ENCODE measurements around the gene SCN5A. TPM values are rescaled to one million over a fixed set of nuclear protein-coding genes. Genes with fewer than 3 reads are reported as not detected.

The SCN5A gene
- total RNA-seq, 1 experiment from 2014 or later = 0.69 TPM

DNA sequence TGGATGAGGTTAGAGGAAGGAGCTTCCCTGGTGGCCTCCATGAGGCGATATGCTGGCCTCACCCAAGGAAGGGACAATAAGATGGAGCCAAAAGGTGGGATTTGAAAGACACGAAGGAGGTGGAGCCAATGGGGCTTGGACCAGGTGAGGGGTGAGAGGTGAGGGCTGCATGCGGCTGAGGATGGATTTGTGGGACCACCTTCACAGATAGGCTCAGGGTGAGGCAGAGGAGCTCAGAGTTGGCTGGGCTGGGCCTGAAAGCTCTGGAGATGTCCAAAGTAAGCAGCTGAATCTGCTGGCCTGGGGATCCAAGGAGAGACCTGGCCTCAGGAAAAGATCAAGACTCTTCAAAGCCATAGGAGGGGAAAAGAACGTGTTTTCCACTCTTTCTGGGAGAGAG lies 103.5 kb downstream of the SCN5A start:
- Histone ChIP-seq H3K9me3 (ENCODE audit: control insufficient read depth, insufficient read depth, low read depth, low read length) (no peaks in the 10 kb centered on the region), H3K27me3 (ENCODE audit: control insufficient read depth, insufficient read depth, low read length) (no peaks in the 10 kb centered on the region), H3K4me1 (ENCODE audit: control insufficient read depth, insufficient read depth, low read length) (no peaks in the 10 kb centered on the region), H3K27ac (ENCODE audit: low read length) (no peak overlapping the region), H3K36me3 (ENCODE audit: control insufficient read depth, insufficient read depth, low read length) (no peaks in the 10 kb centered on the region), H3K4me3 (ENCODE audit: low read depth in 2 of 2, low read length in 2 of 2) (no peak overlapping the region)
- DNase-seq (ENCODE audit: low read depth, low spot score) (no peak), ATAC-seq (no peak)
- ChIA-PET CTCF (no interaction called here), POLR2A (no interaction called here)
- intact Hi-C loops (cut with micrococcal nuclease; ENCODE audit: unreplicated experiment) = no loop called here
- BruUV-seq (replicated peaks) = no TSS peak
- TF ChIP-seq, protein P1, sequence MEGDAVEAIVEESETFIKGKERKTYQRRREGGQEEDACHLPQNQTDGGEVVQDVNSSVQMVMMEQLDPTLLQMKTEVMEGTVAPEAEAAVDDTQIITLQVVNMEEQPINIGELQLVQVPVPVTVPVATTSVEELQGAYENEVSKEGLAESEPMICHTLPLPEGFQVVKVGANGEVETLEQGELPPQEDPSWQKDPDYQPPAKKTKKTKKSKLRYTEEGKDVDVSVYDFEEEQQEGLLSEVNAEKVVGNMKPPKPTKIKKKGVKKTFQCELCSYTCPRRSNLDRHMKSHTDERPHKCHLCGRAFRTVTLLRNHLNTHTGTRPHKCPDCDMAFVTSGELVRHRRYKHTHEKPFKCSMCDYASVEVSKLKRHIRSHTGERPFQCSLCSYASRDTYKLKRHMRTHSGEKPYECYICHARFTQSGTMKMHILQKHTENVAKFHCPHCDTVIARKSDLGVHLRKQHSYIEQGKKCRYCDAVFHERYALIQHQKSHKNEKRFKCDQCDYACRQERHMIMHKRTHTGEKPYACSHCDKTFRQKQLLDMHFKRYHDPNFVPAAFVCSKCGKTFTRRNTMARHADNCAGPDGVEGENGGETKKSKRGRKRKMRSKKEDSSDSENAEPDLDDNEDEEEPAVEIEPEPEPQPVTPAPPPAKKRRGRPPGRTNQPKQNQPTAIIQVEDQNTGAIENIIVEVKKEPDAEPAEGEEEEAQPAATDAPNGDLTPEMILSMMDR (IDR thresholded peaks at IDR 0.05) = no peak
- TF ChIP-seq TCF7L2 (IDR thresholded peaks at IDR 0.05; ENCODE audit: low read depth, low read length) (no peak), POLR2AphosphoS5 (IDR thresholded peaks at IDR 0.05; ENCODE audit: low read depth, low read length) (no peak), SIN3A (IDR thresholded peaks at IDR 0.05; ENCODE audit: borderline replicate concordance, insufficient read depth, low read depth, low read length) (no peak)
- TF ChIP-seq, protein P2, sequence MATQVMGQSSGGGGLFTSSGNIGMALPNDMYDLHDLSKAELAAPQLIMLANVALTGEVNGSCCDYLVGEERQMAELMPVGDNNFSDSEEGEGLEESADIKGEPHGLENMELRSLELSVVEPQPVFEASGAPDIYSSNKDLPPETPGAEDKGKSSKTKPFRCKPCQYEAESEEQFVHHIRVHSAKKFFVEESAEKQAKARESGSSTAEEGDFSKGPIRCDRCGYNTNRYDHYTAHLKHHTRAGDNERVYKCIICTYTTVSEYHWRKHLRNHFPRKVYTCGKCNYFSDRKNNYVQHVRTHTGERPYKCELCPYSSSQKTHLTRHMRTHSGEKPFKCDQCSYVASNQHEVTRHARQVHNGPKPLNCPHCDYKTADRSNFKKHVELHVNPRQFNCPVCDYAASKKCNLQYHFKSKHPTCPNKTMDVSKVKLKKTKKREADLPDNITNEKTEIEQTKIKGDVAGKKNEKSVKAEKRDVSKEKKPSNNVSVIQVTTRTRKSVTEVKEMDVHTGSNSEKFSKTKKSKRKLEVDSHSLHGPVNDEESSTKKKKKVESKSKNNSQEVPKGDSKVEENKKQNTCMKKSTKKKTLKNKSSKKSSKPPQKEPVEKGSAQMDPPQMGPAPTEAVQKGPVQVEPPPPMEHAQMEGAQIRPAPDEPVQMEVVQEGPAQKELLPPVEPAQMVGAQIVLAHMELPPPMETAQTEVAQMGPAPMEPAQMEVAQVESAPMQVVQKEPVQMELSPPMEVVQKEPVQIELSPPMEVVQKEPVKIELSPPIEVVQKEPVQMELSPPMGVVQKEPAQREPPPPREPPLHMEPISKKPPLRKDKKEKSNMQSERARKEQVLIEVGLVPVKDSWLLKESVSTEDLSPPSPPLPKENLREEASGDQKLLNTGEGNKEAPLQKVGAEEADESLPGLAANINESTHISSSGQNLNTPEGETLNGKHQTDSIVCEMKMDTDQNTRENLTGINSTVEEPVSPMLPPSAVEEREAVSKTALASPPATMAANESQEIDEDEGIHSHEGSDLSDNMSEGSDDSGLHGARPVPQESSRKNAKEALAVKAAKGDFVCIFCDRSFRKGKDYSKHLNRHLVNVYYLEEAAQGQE (IDR thresholded peaks at IDR 0.05; ENCODE audit: insufficient read depth in 1 of 2, low read depth in 2 of 2, low read length in 1 of 2) = no peak
- in situ Hi-C loops (cut with HindIII; ENCODE audit: low pct_unique_long_range_greater_than_20kb, low sequenced_read_pairs) = no loop called here

DNA sequence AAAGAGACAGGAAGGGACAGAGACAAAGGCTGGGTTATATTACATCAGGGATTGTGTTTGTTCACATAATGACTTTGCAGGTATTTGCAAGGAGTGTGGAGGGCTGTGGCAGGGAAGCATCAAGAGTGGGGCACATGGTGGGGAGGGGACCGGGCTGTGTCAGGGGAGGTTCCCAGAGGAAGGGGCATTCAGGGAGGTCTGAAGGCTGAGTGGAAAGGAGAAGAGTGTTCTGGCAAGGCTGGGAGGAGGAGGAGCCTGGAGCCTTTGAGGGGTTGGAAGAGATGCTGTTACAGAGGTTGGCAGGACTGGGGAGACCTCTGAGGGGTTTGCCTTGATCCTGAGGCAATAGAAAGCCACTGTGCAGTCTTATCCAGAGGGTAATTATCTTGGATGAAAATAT lies 103.9 kb downstream of the SCN5A start:
- Histone ChIP-seq H3K27me3 (ENCODE audit: control insufficient read depth, insufficient read depth, low read length) (no peaks in the 10 kb centered on the region), H3K4me3 (ENCODE audit: low read depth in 2 of 2, low read length in 2 of 2) (no peak overlapping the region), H3K9me3 (ENCODE audit: control insufficient read depth, insufficient read depth, low read depth, low read length) (no peaks in the 10 kb centered on the region), H3K27ac (ENCODE audit: low read length) (no peak overlapping the region), H3K4me1 (ENCODE audit: control insufficient read depth, insufficient read depth, low read length) (no peaks in the 10 kb centered on the region), H3K36me3 (ENCODE audit: control insufficient read depth, insufficient read depth, low read length) (no peaks in the 10 kb centered on the region)
- no TSS peak for BruUV-seq (replicated peaks)
- no peak for DNase-seq (ENCODE audit: low read depth, low spot score)
- ChIA-PET POLR2A (no interaction called here), CTCF (no interaction called here)
- intact Hi-C loops (cut with micrococcal nuclease; ENCODE audit: unreplicated experiment) (no loop called here), in situ Hi-C loops (cut with HindIII; ENCODE audit: low pct_unique_long_range_greater_than_20kb, low sequenced_read_pairs) (no loop called here)
- TF ChIP-seq SIN3A (IDR thresholded peaks at IDR 0.05; ENCODE audit: borderline replicate concordance, insufficient read depth, low read depth, low read length) = no peak
- TF ChIP-seq, protein P1 (IDR thresholded peaks at IDR 0.05) = no peak
- TF ChIP-seq, protein P2 (IDR thresholded peaks at IDR 0.05; ENCODE audit: insufficient read depth in 1 of 2, low read depth in 2 of 2, low read length in 1 of 2) = no peak
- no peak for TF ChIP-seq POLR2AphosphoS5 (IDR thresholded peaks at IDR 0.05; ENCODE audit: low read depth, low read length)
- no peak for TF ChIP-seq TCF7L2 (IDR thresholded peaks at IDR 0.05; ENCODE audit: low read depth, low read length)
- no peak for ATAC-seq

Measured in Panc1 (cell line).